Suprapubic skin (tissue), 4 donors: ENCODE results near the gene TFIP11.

Source experiments
- CTCF ChIP-seq, 2 donors: fragments of 200-600 bp in 1 of 2; fragments of 450-650 bp in 1 of 2; sonication (generic) in 1 of 2; IDR thresholded peaks; one replicate each; pipeline ENCODE4 v1.5.1; 2016 to 2019; ENCODE audit warnings: antibody characterized with exemption in 2 of 2, mild to moderate bottlenecking in 1 of 2, moderate library complexity in 1 of 2
- EP300 ChIP-seq: sonication (generic); formaldehyde crosslinking; IDR thresholded peaks from one replicate; pipeline ENCODE4 v1.6.1; 2017; ENCODE audit warnings: antibody characterized with exemption
- POLR2A ChIP-seq, 2 donors: fragments of 450-650 bp; IDR thresholded peaks; one replicate each; pipeline ENCODE4 v1.6.1; 2017; ENCODE audit warnings: antibody characterized with exemption in 2 of 2, mild to moderate bottlenecking in 2 of 2, moderate library complexity in 2 of 2
- POLR2AphosphoS5 ChIP-seq, 3 donors: sonication (generic); formaldehyde crosslinking; IDR thresholded peaks; one replicate each; pipeline ENCODE4 v1.6.1; 2017; ENCODE audit warnings: antibody characterized with exemption in 3 of 3

- no peak for TF ChIP-seq CTCF (IDR thresholded peaks at IDR 0.05)
- TF ChIP-seq POLR2AphosphoS5 (IDR thresholded peaks at IDR 0.05): peak; percentile 70 to 95 (median 92)
- TF ChIP-seq EP300: no peak
- peak in 1 of 2 donors; percentile 78 for TF ChIP-seq POLR2A (IDR thresholded peaks at IDR 0.05)
Measured at GRCh38 chr22:26483439-26484359, 28.6 kb downstream of the TFIP11 start, which contains the start of the genes HPS4 and SRRD.
